Body of pancreas (tissue), 4 donors: ENCODE measurements around the gene CHRNG.

Experiments
- POLR2A ChIP-seq, 3 donors: fragments of 450-650 bp; IDR thresholded peaks; one replicate each; pipeline ENCODE4 v1.6.1; 2016; ENCODE audit warnings: antibody characterized with exemption in 3 of 3, mild to moderate bottlenecking in 2 of 3
- TF ChIP-seq, protein P1 (sequence below), 7 experiments: fragments of 450-650 bp in 4 of 7; fragments of 200-600 bp in 3 of 7; sonication (generic) in 3 of 7; IDR thresholded peaks; one replicate each; pipeline ENCODE4 v1.5.1; 2016 to 2019; ENCODE audit warnings: antibody characterized with exemption in 7 of 7

DNA sequence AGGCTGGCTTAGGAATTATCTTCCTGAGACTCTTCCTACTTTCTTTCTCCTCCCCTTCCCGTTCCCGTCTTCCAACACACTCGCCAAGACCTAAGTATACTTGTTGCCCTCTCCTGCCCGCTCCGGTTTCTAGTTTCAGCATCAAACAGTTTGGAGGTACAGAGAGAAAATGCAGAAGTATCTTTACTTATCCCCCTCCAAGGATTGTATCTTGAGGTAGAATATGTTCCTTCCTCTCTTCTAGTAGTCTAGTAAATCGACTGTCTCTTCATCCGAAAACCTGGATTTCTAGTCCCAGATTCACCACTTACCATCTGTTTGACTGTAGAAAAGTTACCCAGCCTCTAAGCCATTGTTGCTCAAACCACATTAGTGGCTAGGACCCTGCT is 11.8 kb downstream of the CHRNG start:
- TF ChIP-seq, protein P1, sequence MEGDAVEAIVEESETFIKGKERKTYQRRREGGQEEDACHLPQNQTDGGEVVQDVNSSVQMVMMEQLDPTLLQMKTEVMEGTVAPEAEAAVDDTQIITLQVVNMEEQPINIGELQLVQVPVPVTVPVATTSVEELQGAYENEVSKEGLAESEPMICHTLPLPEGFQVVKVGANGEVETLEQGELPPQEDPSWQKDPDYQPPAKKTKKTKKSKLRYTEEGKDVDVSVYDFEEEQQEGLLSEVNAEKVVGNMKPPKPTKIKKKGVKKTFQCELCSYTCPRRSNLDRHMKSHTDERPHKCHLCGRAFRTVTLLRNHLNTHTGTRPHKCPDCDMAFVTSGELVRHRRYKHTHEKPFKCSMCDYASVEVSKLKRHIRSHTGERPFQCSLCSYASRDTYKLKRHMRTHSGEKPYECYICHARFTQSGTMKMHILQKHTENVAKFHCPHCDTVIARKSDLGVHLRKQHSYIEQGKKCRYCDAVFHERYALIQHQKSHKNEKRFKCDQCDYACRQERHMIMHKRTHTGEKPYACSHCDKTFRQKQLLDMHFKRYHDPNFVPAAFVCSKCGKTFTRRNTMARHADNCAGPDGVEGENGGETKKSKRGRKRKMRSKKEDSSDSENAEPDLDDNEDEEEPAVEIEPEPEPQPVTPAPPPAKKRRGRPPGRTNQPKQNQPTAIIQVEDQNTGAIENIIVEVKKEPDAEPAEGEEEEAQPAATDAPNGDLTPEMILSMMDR (IDR thresholded peaks at IDR 0.05): no peak
- TF ChIP-seq POLR2A (IDR thresholded peaks at IDR 0.05): no peak
